HG02610 (cell line): ENCODE results near the gene KIR2DL4.
"Not testable (repeated sequence)": the region's sequence is repeated elsewhere in the genome, so short reads cannot be mapped to it uniquely, and the experiment has no call there.

ENCODE experiments used
- ATAC-seq: cut with Tn5 transposase; IDR thresholded peaks from one replicate; pipeline ENCODE4 v1.9.1; 2021; ENCODE audit warnings: mild to moderate bottlenecking, moderate library complexity; ENCODE audit not compliant: unreplicated experiment

KIR2DL4 gene

GRCh38 chr19:54804101-54804500 is 691 bp downstream of the KIR2DL4 start:
- ATAC-seq, result no peak

GRCh38 chr19:54804571-54804970 is 1.2 kb downstream of the KIR2DL4 start:
- no peak for ATAC-seq

GRCh38 chr19:54805665-54806515 is 2.5 kb downstream of the KIR2DL4 start:
- ATAC-seq, result no peak

- no peak for ATAC-seq
These were observed 3.1 kb downstream of the KIR2DL4 start for GRCh38 chr19:54806516-54806838.

GRCh38 chr19:54814571-54814970 is 11.2 kb downstream of the KIR2DL4 start:
- not testable (repeated sequence) for ATAC-seq

- ATAC-seq, result not testable (repeated sequence)
These were observed 12.8 kb downstream of the KIR2DL4 start, which contains the start of gene KIR3DL1 for GRCh38 chr19:54816251-54816650. TSS of gene KIR3DL1 (plus strand) at chr19:54816468.

- no peak for ATAC-seq
These were observed 14.5 kb downstream of the KIR2DL4 start for GRCh38 chr19:54817670-54818536.

GRCh38 chr19:54824416-54824815 is 21.0 kb downstream of the KIR2DL4 start:
- ATAC-seq, result not testable (repeated sequence)

- not testable (repeated sequence) for ATAC-seq
These were observed 21.9 kb downstream of the KIR2DL4 start for GRCh38 chr19:54825326-54825725.

GRCh38 chr19:54828064-54828463 is 24.7 kb downstream of the KIR2DL4 start:
- not testable (repeated sequence) for ATAC-seq

- not testable (repeated sequence) for ATAC-seq
These were observed 29.1 kb downstream of the KIR2DL4 start, which contains the start of gene KIR2DS4 for GRCh38 chr19:54832496-54832895. TSS of gene KIR2DS4 (plus strand) at chr19:54832676.

GRCh38 chr19:54835126-54835525 is 31.7 kb downstream of the KIR2DL4 start:
- not testable (repeated sequence) for ATAC-seq

GRCh38 chr19:54837522-54837921 is 34.1 kb downstream of the KIR2DL4 start:
- not testable (repeated sequence) for ATAC-seq

GRCh38 chr19:54843171-54843570 is 39.8 kb downstream of the KIR2DL4 start:
- ATAC-seq, result not testable (repeated sequence)

GRCh38 chr19:54850061-54850640 is 46.7 kb downstream of the KIR2DL4 start, which contains the start of gene KIR3DL2:
TSS of gene KIR3DL2 (plus strand) at chr19:54850443. CDS start at chr19:54850476, 33 bp downstream.
- not testable (repeated sequence) for ATAC-seq

GRCh38 chr19:54850930-54851329 is 47.5 kb downstream of the KIR2DL4 start:
- ATAC-seq, result no peak

GRCh38 chr19:54851353-54851752 is 47.9 kb downstream of the KIR2DL4 start:
- no peak for ATAC-seq

GRCh38 chr19:54855241-54855640 is 51.8 kb downstream of the KIR2DL4 start:
- ATAC-seq, result not testable (repeated sequence)

GRCh38 chr19:54858476-54858875 is 55.1 kb downstream of the KIR2DL4 start:
- not testable (repeated sequence) for ATAC-seq

GRCh38 chr19:54859421-54859820 is 56.0 kb downstream of the KIR2DL4 start:
- not testable (repeated sequence) for ATAC-seq

GRCh38 chr19:54863459-54863858 is 60.0 kb downstream of the KIR2DL4 start:
- not testable (repeated sequence) for ATAC-seq
